Measurements from ENCODE around the gene GALR3.

Gene GALR3

DNA sequence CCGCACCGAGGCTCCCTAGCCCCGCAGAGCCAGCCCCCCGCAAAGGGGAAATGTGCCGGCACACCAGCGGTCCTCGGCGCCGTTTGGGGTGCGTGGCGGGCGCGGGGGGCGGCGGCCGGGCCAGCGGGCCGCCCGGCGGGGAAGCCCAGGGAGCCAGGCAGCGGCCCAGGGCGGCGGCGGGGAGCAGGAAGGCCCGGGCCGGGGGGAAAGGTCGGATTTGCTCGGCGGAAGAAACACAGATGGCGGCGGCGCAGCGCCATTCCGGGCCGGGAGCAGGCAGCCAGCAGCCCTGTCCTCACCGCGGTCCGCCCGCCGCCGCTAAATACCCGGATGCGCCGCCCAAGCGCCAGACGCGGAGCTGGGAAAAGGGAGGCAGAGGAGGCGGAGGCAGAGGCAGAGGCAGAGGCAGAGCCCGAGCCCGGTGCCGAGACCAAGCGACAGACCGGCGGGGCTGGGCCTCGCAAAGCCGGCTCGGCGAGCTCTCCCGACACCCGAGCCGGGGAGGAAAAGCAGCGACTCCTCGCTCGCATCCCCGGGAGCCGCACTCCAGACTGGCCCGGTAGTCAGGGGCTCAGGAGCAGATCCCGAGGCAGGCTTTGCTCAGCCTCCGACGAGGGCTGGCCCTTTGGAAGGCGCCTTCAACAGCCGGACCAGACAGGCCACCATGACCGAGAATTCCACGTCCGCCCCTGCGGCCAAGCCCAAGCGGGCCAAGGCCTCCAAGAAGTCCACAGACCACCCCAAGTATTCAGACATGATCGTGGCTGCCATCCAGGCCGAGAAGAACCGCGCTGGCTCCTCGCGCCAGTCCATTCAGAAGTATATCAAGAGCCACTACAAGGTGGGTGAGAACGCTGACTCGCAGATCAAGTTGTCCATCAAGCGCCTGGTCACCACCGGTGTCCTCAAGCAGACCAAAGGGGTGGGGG, 18.0 kb upstream of the GALR3 start:
- no peak for TF ChIP-seq CTCF (conservative IDR thresholded peaks at IDR 0.05)
- peak overlapping the region; percentile 93 for H3K27ac ChIP-seq

GRCh38 chr22:37805810-37806277, 17.3 kb upstream of the GALR3 start:
- H3K27ac ChIP-seq = peak overlapping the region; percentile 93
- no peak for TF ChIP-seq CTCF (conservative IDR thresholded peaks at IDR 0.05)

GRCh38 chr22:37806409-37807333, 16.5 kb upstream of the GALR3 start:
- peak overlapping the region; percentile 93 for H3K27ac ChIP-seq
- TF ChIP-seq CTCF (conservative IDR thresholded peaks at IDR 0.05) = no peak

GRCh38 chr22:37807410-37808293, 15.5 kb upstream of the GALR3 start, which contains the start of gene GCAT:
Gene GCAT, plus strand, starts transcription at chr22:37807934. Its CDS starts 34 bp downstream, at chr22:37807968.
- peak within 1 kb of the TSS; percentile 93 for H3K27ac ChIP-seq
- no peak for TF ChIP-seq CTCF (conservative IDR thresholded peaks at IDR 0.05)

GRCh38 chr22:37808294-37808657, 14.9 kb upstream of the GALR3 start:
- no peak for TF ChIP-seq CTCF (conservative IDR thresholded peaks at IDR 0.05)
- H3K27ac ChIP-seq = peak overlapping the region; percentile 93

DNA sequence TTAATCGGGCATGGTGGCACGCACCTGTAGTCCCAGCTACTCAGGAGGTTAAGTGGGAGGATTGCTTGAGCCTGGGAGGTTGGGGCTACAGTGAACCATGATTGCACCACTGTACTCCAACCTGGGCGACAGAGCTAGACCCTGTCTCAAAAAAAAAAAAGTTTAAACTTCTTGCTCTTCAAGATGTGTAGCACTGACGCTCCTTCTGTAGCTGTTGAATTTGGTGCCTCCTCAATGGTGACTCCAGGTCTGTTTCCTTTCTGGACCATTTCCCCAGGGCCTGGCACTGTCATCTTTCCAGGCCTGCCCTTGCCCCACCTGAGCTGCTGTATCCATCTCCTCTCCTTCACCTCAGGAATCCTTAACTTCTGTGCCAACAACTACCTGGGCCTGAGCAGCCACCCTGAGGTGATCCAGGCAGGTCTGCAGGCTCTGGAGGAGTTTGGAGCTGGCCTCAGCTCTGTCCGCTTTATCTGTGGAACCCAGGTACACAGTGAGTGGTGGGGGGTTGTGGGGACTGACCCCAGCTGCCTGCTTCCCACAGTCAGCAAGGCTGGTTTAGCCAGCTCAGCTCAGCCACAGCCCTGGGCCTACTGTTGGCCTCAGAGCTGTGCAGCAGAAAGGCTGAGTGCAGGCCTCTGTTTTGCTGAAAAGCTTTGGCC, 13.4 kb upstream of the GALR3 start:
- TF ChIP-seq CTCF (conservative IDR thresholded peaks at IDR 0.05) = no peak

More for the DNA sequence above, 13.4 kb upstream of the GALR3 start:
- H3K27ac ChIP-seq = peak overlapping the region; percentile 93

Measured in VCaP (cell line).